ENCODE measurements around the gene FAM151A.

FAM151A gene

GRCh38 chr1:54609301-54609921 is 13.9 kb downstream of the FAM151A start:
- Histone ChIP-seq H2AFZ (ENCODE audit: low read depth, low read length) (no peak overlapping the region), H4K91ac (ENCODE audit: low read length) (no peak overlapping the region), H3K4me1 (ENCODE audit: control insufficient read depth, insufficient read depth, low read depth, low read length) (peaks cover 37% of the 10 kb centered on the region), H3K18ac (ENCODE audit: low read depth in 1 of 2, low read length in 2 of 2) (no peak overlapping the region), H3K36me3 (ENCODE audit: control insufficient read depth in 1 of 2, insufficient read depth in 2 of 2, low read depth in 1 of 2, low read length in 2 of 2) (no peaks in the 10 kb centered on the region), H2BK15ac (ENCODE audit: low read depth, poor library complexity, severe bottlenecking) (peak overlapping the region; percentile 37), H3K79me1 (replicated peaks; ENCODE audit: low read length, poor library complexity, severe bottlenecking) (no peaks in the 10 kb centered on the region), H2AK5ac (ENCODE audit: low read length, severe bottlenecking) (peak overlapping the region; percentile 13), H3K27me3 (ENCODE audit: control insufficient read depth in 1 of 2, insufficient read depth in 1 of 2, low read length in 2 of 2) (peaks cover 0 to 1% of the 10 kb centered on the region in 2 experiments), H4K8ac (ENCODE audit: low read length) (no peak overlapping the region), H3K27ac (ENCODE audit: low read length, poor library complexity, severe bottlenecking) (no peak overlapping the region), H2BK120ac (ENCODE audit: low read depth, low read length) (no peak overlapping the region), H2BK12ac (ENCODE audit: low read length in 2 of 2) (no peak overlapping the region), H2BK5ac (ENCODE audit: low read depth, low read length, poor library complexity, severe bottlenecking) (no peak overlapping the region), H3K4me2 (ENCODE audit: low read length, poor library complexity, severe bottlenecking) (no peak overlapping the region), H3K9ac (ENCODE audit: low read length) (no peak overlapping the region), H3K4ac (ENCODE audit: low read depth in 1 of 2, low read length in 2 of 2) (no peak overlapping the region), H3K14ac (ENCODE audit: low read length in 2 of 2) (no peak overlapping the region), H3K4me3 (ENCODE audit: insufficient read depth in 1 of 2, low read depth in 1 of 2, low read length in 2 of 2) (no peak overlapping the region), H3K9me3 (ENCODE audit: control insufficient read depth, low read length) (no peaks in the 10 kb centered on the region), H3K23ac (ENCODE audit: low read length in 2 of 2) (no peak overlapping the region)
- 86% methylated on average over 16 of the region's 16 CpGs for WGBS
- DNase-seq: no peak

- H3K79me1 ChIP-seq (replicated peaks; ENCODE audit: low read length, poor library complexity, severe bottlenecking): no peaks in the 10 kb centered on the region
- no peak overlapping the region for H2BK120ac ChIP-seq (ENCODE audit: low read depth, low read length)
- no peak overlapping the region for H3K18ac ChIP-seq (ENCODE audit: low read depth in 1 of 2, low read length in 2 of 2)
- H3K14ac ChIP-seq (ENCODE audit: low read length in 2 of 2): no peak overlapping the region
- H3K9me3 ChIP-seq (ENCODE audit: control insufficient read depth, low read length): no peaks in the 10 kb centered on the region
- no peak overlapping the region for H2AFZ ChIP-seq (ENCODE audit: low read depth, low read length)
- no peak overlapping the region for H3K27ac ChIP-seq (ENCODE audit: low read length, poor library complexity, severe bottlenecking)
- no peak overlapping the region for H3K23ac ChIP-seq (ENCODE audit: low read length in 2 of 2)
- no peak overlapping the region for H3K4ac ChIP-seq (ENCODE audit: low read depth in 1 of 2, low read length in 2 of 2)
- peak overlapping the region; percentile 13 for H2AK5ac ChIP-seq (ENCODE audit: low read length, severe bottlenecking)
- H3K36me3 ChIP-seq (ENCODE audit: control insufficient read depth in 1 of 2, insufficient read depth in 2 of 2, low read depth in 1 of 2, low read length in 2 of 2): no peaks in the 10 kb centered on the region
- no peak overlapping the region for H2BK15ac ChIP-seq (ENCODE audit: low read depth, poor library complexity, severe bottlenecking)
- WGBS: 82% methylated on average over 8 of the region's 9 CpGs
- no peak overlapping the region for H2BK12ac ChIP-seq (ENCODE audit: low read length in 2 of 2)
- H3K9ac ChIP-seq (ENCODE audit: low read length): no peak overlapping the region
- DNase-seq: no peak
- H4K91ac ChIP-seq (ENCODE audit: low read length): no peak overlapping the region
- no peaks in the 10 kb centered on the region for H3K27me3 ChIP-seq (ENCODE audit: control insufficient read depth in 1 of 2, insufficient read depth in 1 of 2, low read length in 2 of 2)
- peaks cover 38% of the 10 kb centered on the region for H3K4me1 ChIP-seq (ENCODE audit: control insufficient read depth, insufficient read depth, low read depth, low read length)
- no peak overlapping the region for H4K8ac ChIP-seq (ENCODE audit: low read length)
- H3K4me3 ChIP-seq (ENCODE audit: insufficient read depth in 1 of 2, low read depth in 1 of 2, low read length in 2 of 2): no peak overlapping the region
- H2BK5ac ChIP-seq (ENCODE audit: low read depth, low read length, poor library complexity, severe bottlenecking): no peak overlapping the region
- H3K4me2 ChIP-seq (ENCODE audit: low read length, poor library complexity, severe bottlenecking): no peak overlapping the region
These were observed 14.6 kb downstream of the FAM151A start for GRCh38 chr1:54608566-54609230.

GRCh38 chr1:54607821-54608565 is 15.3 kb downstream of the FAM151A start:
- Histone ChIP-seq H2BK120ac (ENCODE audit: low read depth, low read length) (no peak overlapping the region), H3K9ac (ENCODE audit: low read length) (no peak overlapping the region), H4K91ac (ENCODE audit: low read length) (no peak overlapping the region), H3K9me3 (ENCODE audit: control insufficient read depth, low read length) (no peaks in the 10 kb centered on the region), H2BK12ac (ENCODE audit: low read length in 2 of 2) (no peak overlapping the region), H2AK5ac (ENCODE audit: low read length, severe bottlenecking) (peak overlapping the region; percentile 38), H3K27ac (ENCODE audit: low read length, poor library complexity, severe bottlenecking) (no peak overlapping the region), H3K36me3 (ENCODE audit: control insufficient read depth in 1 of 2, insufficient read depth in 2 of 2, low read depth in 1 of 2, low read length in 2 of 2) (no peaks in the 10 kb centered on the region), H3K14ac (ENCODE audit: low read length in 2 of 2) (peak overlapping the region in 1 of 2 experiments; percentile 15), H2BK5ac (ENCODE audit: low read depth, low read length, poor library complexity, severe bottlenecking) (no peak overlapping the region), H3K4ac (ENCODE audit: low read depth in 1 of 2, low read length in 2 of 2) (no peak overlapping the region), H4K8ac (ENCODE audit: low read length) (no peak overlapping the region), H2AFZ (ENCODE audit: low read depth, low read length) (no peak overlapping the region), H3K18ac (ENCODE audit: low read depth in 1 of 2, low read length in 2 of 2) (no peak overlapping the region), H3K4me2 (ENCODE audit: low read length, poor library complexity, severe bottlenecking) (no peak overlapping the region), H2BK15ac (ENCODE audit: low read depth, poor library complexity, severe bottlenecking) (no peak overlapping the region), H3K27me3 (ENCODE audit: control insufficient read depth in 1 of 2, insufficient read depth in 1 of 2, low read length in 2 of 2) (no peaks in the 10 kb centered on the region), H3K4me1 (ENCODE audit: control insufficient read depth, insufficient read depth, low read depth, low read length) (peaks cover 42% of the 10 kb centered on the region), H3K4me3 (ENCODE audit: insufficient read depth in 1 of 2, low read depth in 1 of 2, low read length in 2 of 2) (no peak overlapping the region), H3K79me1 (replicated peaks; ENCODE audit: low read length, poor library complexity, severe bottlenecking) (no peaks in the 10 kb centered on the region), H3K23ac (ENCODE audit: low read length in 2 of 2) (no peak overlapping the region)
- no peak for DNase-seq
- 86% methylated on average over 17 of the region's 19 CpGs for WGBS

DNA sequence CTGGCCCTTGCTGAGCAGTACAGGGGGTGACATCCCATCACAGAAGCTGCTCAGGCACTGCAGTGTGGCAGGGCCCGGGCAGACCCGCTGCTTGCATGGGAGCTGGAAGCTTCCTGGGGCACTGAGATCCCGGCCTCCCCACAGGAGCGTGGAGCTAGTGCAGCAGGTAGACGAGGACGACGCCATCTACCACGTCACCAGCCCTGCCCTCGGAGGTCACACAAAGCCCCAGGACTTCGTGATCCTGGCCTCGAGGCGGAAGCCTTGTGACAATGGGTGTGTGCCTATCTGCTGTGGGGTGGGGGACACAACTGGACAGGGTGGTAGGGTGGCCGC is 16.4 kb downstream of the FAM151A start:
- Histone ChIP-seq H2BK15ac (ENCODE audit: low read depth, poor library complexity, severe bottlenecking) (no peak overlapping the region), H3K27me3 (ENCODE audit: control insufficient read depth in 1 of 2, insufficient read depth in 1 of 2, low read length in 2 of 2) (no peaks in the 10 kb centered on the region), H3K23ac (ENCODE audit: low read length in 2 of 2) (no peak overlapping the region), H3K4me2 (ENCODE audit: low read length, poor library complexity, severe bottlenecking) (no peak overlapping the region), H2AFZ (ENCODE audit: low read depth, low read length) (no peak overlapping the region), H3K4ac (ENCODE audit: low read depth in 1 of 2, low read length in 2 of 2) (no peak overlapping the region), H2AK5ac (ENCODE audit: low read length, severe bottlenecking) (no peak overlapping the region), H4K8ac (ENCODE audit: low read length) (no peak overlapping the region), H3K79me1 (replicated peaks; ENCODE audit: low read length, poor library complexity, severe bottlenecking) (no peaks in the 10 kb centered on the region), H3K4me3 (ENCODE audit: insufficient read depth in 1 of 2, low read depth in 1 of 2, low read length in 2 of 2) (no peak overlapping the region), H3K36me3 (ENCODE audit: control insufficient read depth in 1 of 2, insufficient read depth in 2 of 2, low read depth in 1 of 2, low read length in 2 of 2) (no peaks in the 10 kb centered on the region), H2BK120ac (ENCODE audit: low read depth, low read length) (no peak overlapping the region), H3K9me3 (ENCODE audit: control insufficient read depth, low read length) (no peaks in the 10 kb centered on the region), H2BK12ac (ENCODE audit: low read length in 2 of 2) (no peak overlapping the region), H3K27ac (ENCODE audit: low read length, poor library complexity, severe bottlenecking) (no peak overlapping the region), H4K91ac (ENCODE audit: low read length) (no peak overlapping the region), H3K9ac (ENCODE audit: low read length) (no peak overlapping the region), H3K18ac (ENCODE audit: low read depth in 1 of 2, low read length in 2 of 2) (no peak overlapping the region), H3K4me1 (ENCODE audit: control insufficient read depth, insufficient read depth, low read depth, low read length) (peaks cover 49% of the 10 kb centered on the region), H3K14ac (ENCODE audit: low read length in 2 of 2) (no peak overlapping the region), H2BK5ac (ENCODE audit: low read depth, low read length, poor library complexity, severe bottlenecking) (no peak overlapping the region)
- no peak for DNase-seq
- WGBS: 95% methylated on average over 13 of the region's 13 CpGs
